HepG2 (cell line): ENCODE measurements around the gene WWC1. TPM values are rescaled to one million over a fixed set of nuclear protein-coding genes. Genes with fewer than 3 reads are reported as not detected.

Source experiments
- ATAC-seq: fragments of 200-7000 bp; cut with Tn5 transposase; 3 replicates; pipeline ENCODE4 v1.9.1; 2020; ENCODE audit warnings: mild to moderate bottlenecking, moderate library complexity
- BruUV-seq: library from RNA; stranded (reverse); fragments of 400-500 nt; replicated peaks from 2 replicates; lab custom pipeline; 2021; lab: Mats Ljungman, UMichigan
- CTCF ChIA-PET: fragments of 300-600 bp; formaldehyde crosslinking; extraction: SDS; loops from one replicate; lab custom pipeline; 2021; ENCODE audit warnings: low total read pairs, inconsistent platforms, low intra/inter-chr PET ratio; lab: Yijun Ruan, JAX
- POLR2A ChIA-PET: fragments of 350-600 bp; sonication (Branson Sonifier 250); formaldehyde crosslinking; loops from one replicate; lab custom pipeline; 2020; ENCODE audit warnings: antibody characterized with exemption, inconsistent platforms; lab: Yijun Ruan, JAX
- DNase-seq: peaks from one replicate; pipeline ENCODE4 v3.0.0-alpha.2; 2015; ENCODE audit warnings: low spot score
- FAIRE-seq: peaks from 3 replicates; lab custom pipeline; 2011; peaks lifted over from hg19 to GRCh38; lab: Jason Lieb, UNC
- H2AFZ ChIP-seq: one replicate; pipeline ENCODE4 v1.6.1; 2011; ENCODE audit warnings: low read length, inconsistent platforms
- H3K27ac ChIP-seq: fragments of 300-600 bp; 3 replicates; pipeline ENCODE4 v1.8.0; 2011; ENCODE audit warnings: mixed run types, mild to moderate bottlenecking, mixed read lengths, low read length, inconsistent platforms; ENCODE audit not compliant: insufficient read depth; ENCODE audit errors: extremely low read length
- H3K27me3 ChIP-seq, 2 experiments: fragments of 200-600 bp in 1 of 2; 2 replicates in 1 of 2; 3 replicates in 1 of 2; pipeline versions ENCODE4 v1.6.0 to v1.8.0; 2011; ENCODE audit warnings: low read length in 2 of 2, mild to moderate bottlenecking in 2 of 2, moderate library complexity in 2 of 2, inconsistent platforms in 1 of 2; ENCODE audit not compliant: insufficient read depth in 2 of 2, control insufficient read depth in 1 of 2
- H3K36me3 ChIP-seq, 2 experiments: fragments of 200-600 bp in 1 of 2; replicated peaks in 1 of 2; 2 replicates in 1 of 2; 3 replicates in 1 of 2; pipeline versions ENCODE4 v1.5.1 to v1.8.0; 2011; ENCODE audit warnings: low read length in 2 of 2, inconsistent platforms in 1 of 2; ENCODE audit not compliant: insufficient read depth in 2 of 2, control insufficient read depth in 1 of 2
- H3K4me1 ChIP-seq: 2 replicates; pipeline ENCODE4 v1.5.1; 2012; ENCODE audit warnings: low read length, inconsistent platforms; ENCODE audit not compliant: insufficient read depth
- H3K4me2 ChIP-seq: 2 replicates; pipeline ENCODE4 v1.6.0; 2011; ENCODE audit warnings: low read depth, low read length, inconsistent platforms
- H3K4me3 ChIP-seq, 3 experiments: fragments of 200-600 bp in 1 of 3; sonication (generic), shearing (Covaris generic) in 1 of 3; replicated peaks in 1 of 3; 2 replicates each; pipeline ENCODE4 v1.5.1; 2011 to 2016; ENCODE audit warnings: low read length in 3 of 3, inconsistent platforms in 2 of 3, low read depth in 2 of 3, mild to moderate bottlenecking in 2 of 3, control low read depth in 1 of 3, mixed read lengths in 1 of 3; ENCODE audit not compliant: insufficient read depth in 1 of 3
- H3K79me2 ChIP-seq: one replicate; pipeline ENCODE4 v1.6.1; 2011; ENCODE audit warnings: low read length, inconsistent platforms; ENCODE audit not compliant: insufficient read depth
- H3K9ac ChIP-seq: 2 replicates; pipeline ENCODE4 v1.6.0; 2011; ENCODE audit warnings: mild to moderate bottlenecking, low read depth, low read length, inconsistent platforms; ENCODE audit not compliant: insufficient read depth
- H3K9me3 ChIP-seq: 2 replicates; pipeline ENCODE4 v1.5.1; 2012; ENCODE audit warnings: mild to moderate bottlenecking, low read length
- H4K20me1 ChIP-seq: 2 replicates; pipeline ENCODE4 v1.6.0; 2011; ENCODE audit warnings: inconsistent platforms, mild to moderate bottlenecking, low read length, moderate library complexity; ENCODE audit not compliant: insufficient read depth
- DNMT3B ChIP-seq: conservative IDR thresholded peaks from 2 replicates; pipeline ENCODE4 v1.6.1; 2016; ENCODE audit warnings: missing biosample characterization, control low read depth
- FOXP1 ChIP-seq, 2 experiments: fragments of 450-650 bp in 1 of 2; IDR thresholded peaks; 2 replicates each; pipeline ENCODE4 v1.6.1; 2017 to 2018; ENCODE audit warnings: antibody characterized with exemption in 1 of 2
- HNF4G ChIP-seq, 2 experiments: sonication (generic) in 1 of 2; formaldehyde crosslinking in 1 of 2; IDR thresholded peaks; 2 replicates each; pipeline versions ENCODE4 v1.4.0 to v1.6.1; 2011 to 2020; ENCODE audit warnings: borderline replicate concordance in 2 of 2, low read depth in 2 of 2, mild to moderate bottlenecking in 2 of 2, low read length in 1 of 2, missing genetic modification reagents in 1 of 2, moderate library complexity in 1 of 2
- MLLT10 ChIP-seq: sonication (generic); formaldehyde crosslinking; IDR thresholded peaks from 2 replicates; pipeline ENCODE4 v1.4.0; 2020; ENCODE audit warnings: missing genetic modification reagents
- THRA ChIP-seq: sonication (generic); formaldehyde crosslinking; IDR thresholded peaks from 2 replicates; pipeline ENCODE4 v1.4.0; 2020; ENCODE audit warnings: missing genetic modification reagents, borderline replicate concordance
- ZFP91 ChIP-seq: sonication (generic); formaldehyde crosslinking; IDR thresholded peaks from 2 replicates; pipeline ENCODE4 v1.9.0; 2022; ENCODE audit warnings: missing genetic modification reagents, mild to moderate bottlenecking, borderline replicate concordance
- ZNF574 ChIP-seq: sonication (generic); formaldehyde crosslinking; IDR thresholded peaks from 2 replicates; pipeline ENCODE4 v1.4.0; 2020; ENCODE audit warnings: missing genetic modification reagents
- ZNF687 ChIP-seq: sonication (generic); formaldehyde crosslinking; IDR thresholded peaks from 2 replicates; pipeline ENCODE4 v1.5.1; 2020; ENCODE audit warnings: mild to moderate bottlenecking, missing genetic modification reagents, moderate library complexity
- ZNF816 ChIP-seq: sonication (generic); formaldehyde crosslinking; IDR thresholded peaks from 2 replicates; pipeline ENCODE4 v1.8.0; 2022; ENCODE audit warnings: missing genetic modification reagents, mild to moderate bottlenecking, borderline replicate concordance
- ZSCAN25 ChIP-seq: sonication (generic); formaldehyde crosslinking; IDR thresholded peaks from 2 replicates; pipeline ENCODE4 v1.8.0; 2022; ENCODE audit warnings: mild to moderate bottlenecking, missing genetic modification reagents
- WGBS: methylation state at CpG from one replicate; pipeline ENCODE4 v1.1.6; 2017; ENCODE audit warnings: low lambda C conversion rate; 5-methylcytosine and 5-hydroxymethylcytosine counted together
- in situ Hi-C: cut with HindIII; loops from 2 replicates; pipeline ENCODE4 v1.10.0; 2017; ENCODE audit warnings: low pct_unique_long_range_greater_than_20kb; ENCODE audit not compliant: extremely low pct_ligation_motif_present
- intact Hi-C: fragments of 100-400 bp; cut with micrococcal nuclease; formaldehyde crosslinking; loops from one replicate; pipeline ENCODE4 v1.10.0; 2022; ENCODE audit not compliant: unreplicated experiment
- polyA plus RNA-seq, 8 experiments: library from polyadenylated mRNA; depleted of rRNA in 3 of 8; stranded (reverse) in 7 of 8; unstranded in 1 of 8; fragments of >200 nt; fragmentation: Illumina TruSeq in 4 of 8; extraction: Trizol in 4 of 8; gene quantifications; 2 replicates each; pipeline versions ENCODE4 v1.2.1 to v1.2.3, GENCODE V29; 2011 to 2016; ENCODE audit warnings: low read depth in 4 of 8, missing spikeins in 1 of 8, mixed read lengths in 1 of 8; ENCODE audit not compliant: insufficient read depth in 1 of 8
- total RNA-seq, 5 experiments: library from RNA; depleted of rRNA; stranded (reverse); fragments of >200 nt; fragmentation: Illumina TruSeq; extraction: Trizol; gene quantifications; 2 replicates each; pipeline ENCODE4 v1.2.3, GENCODE V29; 2016; ENCODE audit warnings: low read depth in 1 of 5

The WWC1 gene
- total and polyA plus RNA-seq, 2 of the 13 experiments (the other 11 are each of a cell fraction or from before 2014, with no cell fraction given): 8.3 to 17.9 TPM

GRCh38 chr5:168314735-168315411 lies 23.4 kb downstream of the WWC1 start:
- POLR2A ChIA-PET: interaction anchor here (0.8 to 4.2 kb wide), 11 partner anchors 12 to 54 kb away, joined by 3 to 44 read pairs (median 6); partner anchors contain the start of gene WWC1
- Histone ChIP-seq H3K9ac (peak overlapping the region; percentile 80), H3K4me2 (peak overlapping the region; percentile 98), H3K4me1 (peaks cover 77% of the 10 kb centered on the region), H3K79me2 (peaks cover 10% of the 10 kb centered on the region), H3K9me3 (no peaks in the 10 kb centered on the region), H2AFZ (no peak overlapping the region), H4K20me1 (no peaks in the 10 kb centered on the region), H3K4me3 (peak overlapping the region; percentile 48 to 68 (median 54)), H3K27ac (peak overlapping the region; percentile 87), H3K27me3 (no peaks in the 10 kb centered on the region), H3K36me3 (no peaks in the 10 kb centered on the region; a peak in 1 of 5 replicates)
- in situ Hi-C loops (no loop called here), intact Hi-C loops (loop anchor here (1.0 to 2.0 kb wide), 4 partner anchors 14 to 47 kb away; partner anchors contain the start of gene WWC1)
- DNase-seq (peak; percentile 97), ATAC-seq (peak; percentile 80), FAIRE-seq (peak; percentile 97)
- BruUV-seq: no TSS peak
- 2% methylated on average over 9 of the region's 12 CpGs for WGBS
- CTCF ChIA-PET: no interaction called here
- TF ChIP-seq ZNF687 (CRISPR knock-in tag) (peak; percentile 67), THRA (CRISPR knock-in tag) (peak; percentile 75; the same call in 1 of the 2 replicates), FOXP1 (IDR thresholded peaks at IDR 0.05) (no peak), FOXP1 (CRISPR knock-in tag; IDR thresholded peaks at IDR 0.05) (peak; percentile 56), DNMT3B (0 out of 2 replicates have a peak, but pooled peaks have one; percentile 20), ZNF816 (peak; percentile 58; the same call in 1 of the 2 replicates), ZFP91 (CRISPR knock-in tag) (peak; percentile 40), HNF4G (IDR thresholded peaks at IDR 0.05; ENCODE audit: borderline replicate concordance, low read depth, low read length) (peak; percentile 79), HNF4G (CRISPR knock-in tag; IDR thresholded peaks at IDR 0.05; ENCODE audit: borderline replicate concordance, low read depth) (peak; percentile 90; the same call in 1 of the 2 replicates), ZNF574 (CRISPR knock-in tag) (0 out of 2 replicates have a peak, but pooled peaks have one; percentile 21), ZSCAN25 (CRISPR knock-in tag) (no peak), MLLT10 (no peak)
